ENCODE measurements around the gene RAD51B.

RAD51B gene

GRCh38 chr14:68386950-68387779 lies 567.6 kb downstream of the RAD51B start:
- DNase-seq (ENCODE audit: low spot score): no peak

- no peak for DNase-seq (ENCODE audit: low spot score)
Observed at GRCh38 chr14:68389943-68390342, 570.4 kb downstream of the RAD51B start.

- DNase-seq (ENCODE audit: low spot score): no peak
Observed at GRCh38 chr14:68390741-68391140, 571.2 kb downstream of the RAD51B start.

- no peak for DNase-seq (ENCODE audit: low spot score)
Observed at GRCh38 chr14:68391311-68392014, 571.9 kb downstream of the RAD51B start.

- no peak for DNase-seq (ENCODE audit: low spot score)
Observed at GRCh38 chr14:68392393-68393141, 573.0 kb downstream of the RAD51B start.

GRCh38 chr14:68393259-68393658 lies 573.7 kb downstream of the RAD51B start:
- DNase-seq (ENCODE audit: low spot score): no peak

- no peak for DNase-seq (ENCODE audit: low spot score)
Observed at GRCh38 chr14:68394118-68394763, 574.7 kb downstream of the RAD51B start.

GRCh38 chr14:68394764-68395143 lies 575.2 kb downstream of the RAD51B start:
- DNase-seq (ENCODE audit: low spot score): no peak

GRCh38 chr14:68395604-68396003 lies 576.0 kb downstream of the RAD51B start:
- DNase-seq (ENCODE audit: low spot score): no peak

GRCh38 chr14:68396461-68396860 lies 576.9 kb downstream of the RAD51B start:
- DNase-seq (ENCODE audit: low spot score): no peak

GRCh38 chr14:68397371-68397811 lies 577.8 kb downstream of the RAD51B start:
- DNase-seq (ENCODE audit: low spot score): no peak

- DNase-seq (ENCODE audit: low spot score): no peak
Observed at GRCh38 chr14:68397822-68398221, 578.2 kb downstream of the RAD51B start.

GRCh38 chr14:68398370-68398769 lies 578.8 kb downstream of the RAD51B start:
- DNase-seq (ENCODE audit: low spot score): no peak

GRCh38 chr14:68399971-68400370 lies 580.4 kb downstream of the RAD51B start:
- DNase-seq (ENCODE audit: low spot score): no peak

GRCh38 chr14:68401317-68401716 lies 581.7 kb downstream of the RAD51B start:
- DNase-seq (ENCODE audit: low spot score): no peak

GRCh38 chr14:68401855-68402254 lies 582.3 kb downstream of the RAD51B start:
- no peak for DNase-seq (ENCODE audit: low spot score)

GRCh38 chr14:68402525-68403101 lies 583.0 kb downstream of the RAD51B start:
- no peak for DNase-seq (ENCODE audit: low spot score)

GRCh38 chr14:68403191-68404145 lies 583.9 kb downstream of the RAD51B start:
- DNase-seq (ENCODE audit: low spot score): no peak

- DNase-seq (ENCODE audit: low spot score): no peak
Observed at GRCh38 chr14:68404146-68404527, 584.6 kb downstream of the RAD51B start.

- DNase-seq (ENCODE audit: low spot score): no peak
Observed at GRCh38 chr14:68404652-68405183, 585.1 kb downstream of the RAD51B start.
